GM21619 (cell line): ENCODE results near the gene C20orf96.
"Not testable (repeated sequence)": the region's sequence is repeated elsewhere in the genome, so short reads cannot be mapped to it uniquely, and the experiment has no call there.

ENCODE experiments used
- ATAC-seq: cut with Tn5 transposase; IDR thresholded peaks from one replicate; pipeline ENCODE4 v1.9.1; 2021; ENCODE audit not compliant: unreplicated experiment

C20orf96 gene

DNA sequence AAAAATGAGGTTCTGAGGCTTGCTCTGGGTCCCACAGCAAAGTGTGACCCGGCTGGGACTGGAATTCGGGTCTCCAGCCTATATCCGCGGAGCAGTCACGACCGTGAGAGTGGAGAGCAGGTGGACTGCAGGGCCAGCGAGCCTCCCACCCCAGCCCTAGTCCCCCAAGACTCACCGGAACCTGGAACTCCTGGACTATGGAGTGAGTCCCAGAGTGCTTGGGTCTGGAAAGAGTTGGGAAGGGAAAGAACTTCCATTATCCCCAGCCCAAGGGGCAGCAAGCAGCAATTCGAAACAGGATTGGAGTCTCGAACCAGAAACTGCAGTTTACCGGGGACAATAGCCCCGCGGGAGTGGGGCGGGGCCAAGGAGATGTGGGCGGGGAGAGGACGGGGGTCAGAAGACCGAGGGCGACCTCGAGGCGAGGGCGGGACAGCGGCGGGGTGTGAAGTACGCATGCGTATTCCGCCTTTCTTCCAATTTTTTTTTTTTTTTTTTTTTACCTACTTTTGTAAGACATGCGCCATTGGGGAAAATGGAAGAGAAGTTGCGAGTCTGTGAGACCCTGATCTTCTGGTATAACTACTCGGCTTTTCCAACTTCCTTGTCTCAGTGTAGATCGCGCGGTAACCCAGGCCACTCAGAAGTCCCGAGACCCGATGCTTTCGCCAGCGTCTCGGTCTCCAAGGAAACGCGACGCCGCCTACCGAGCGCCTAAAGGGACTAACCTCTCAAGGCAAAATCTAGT is at the start of gene C20orf96:
Gene C20orf96 (minus strand): TSS at position 667 of the 748 bp plus-strand sequence. CDS start 140 bp downstream, at position 527.
- ATAC-seq, result peak; percentile 74

DNA sequence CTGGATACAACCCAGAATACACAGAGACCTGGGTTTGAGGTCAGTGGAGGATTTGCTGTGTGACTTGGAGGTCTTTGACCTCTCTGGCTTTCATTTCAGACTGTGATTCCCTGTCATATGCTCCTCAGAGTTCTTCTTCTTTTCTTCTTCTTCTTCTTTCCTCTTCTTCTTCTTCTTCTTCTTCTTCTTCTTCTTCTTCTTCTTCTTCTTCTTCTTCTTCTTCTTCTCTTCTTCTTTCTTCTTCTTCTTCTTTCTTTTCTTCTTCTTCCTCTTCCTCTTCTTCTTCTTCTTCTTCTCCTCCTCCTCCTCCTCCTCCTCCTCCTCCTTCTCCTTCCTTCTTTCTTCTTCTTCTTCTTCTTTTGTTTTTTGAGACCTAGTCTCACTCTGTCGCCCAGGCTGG is 45.5 kb upstream of the C20orf96 start:
- not testable (repeated sequence) for ATAC-seq

DNA sequence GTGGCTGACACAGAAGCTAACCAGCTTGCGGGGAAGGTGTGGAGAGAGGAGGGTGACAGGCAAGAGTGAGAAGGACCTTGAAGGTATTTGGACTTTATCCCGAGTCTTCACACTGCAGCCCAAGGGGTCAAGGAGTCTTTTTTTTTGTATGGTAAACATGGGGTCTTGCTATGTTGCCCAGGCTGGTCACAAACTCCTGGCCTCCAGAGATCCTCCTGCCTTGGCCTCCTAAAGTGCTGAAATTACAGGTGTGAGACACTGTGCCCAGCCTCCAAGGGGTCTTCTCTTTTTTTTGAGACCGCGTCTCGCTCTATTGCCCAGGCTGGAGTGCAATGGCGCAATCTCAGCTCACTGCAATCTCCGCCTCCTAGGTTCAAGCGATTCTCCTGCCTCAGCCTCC is 44.0 kb upstream of the C20orf96 start:
- ATAC-seq, result no peak

GRCh38 chr20:330233-331149 is 39.9 kb upstream of the C20orf96 start:
- ATAC-seq, result no peak

GRCh38 chr20:329851-330232 is 39.3 kb upstream of the C20orf96 start:
- ATAC-seq, result no peak

GRCh38 chr20:328975-329695 is 38.6 kb upstream of the C20orf96 start:
- ATAC-seq, result no peak

- ATAC-seq, result no peak
Measured at GRCh38 chr20:328027-328974, 37.8 kb upstream of the C20orf96 start.

DNA sequence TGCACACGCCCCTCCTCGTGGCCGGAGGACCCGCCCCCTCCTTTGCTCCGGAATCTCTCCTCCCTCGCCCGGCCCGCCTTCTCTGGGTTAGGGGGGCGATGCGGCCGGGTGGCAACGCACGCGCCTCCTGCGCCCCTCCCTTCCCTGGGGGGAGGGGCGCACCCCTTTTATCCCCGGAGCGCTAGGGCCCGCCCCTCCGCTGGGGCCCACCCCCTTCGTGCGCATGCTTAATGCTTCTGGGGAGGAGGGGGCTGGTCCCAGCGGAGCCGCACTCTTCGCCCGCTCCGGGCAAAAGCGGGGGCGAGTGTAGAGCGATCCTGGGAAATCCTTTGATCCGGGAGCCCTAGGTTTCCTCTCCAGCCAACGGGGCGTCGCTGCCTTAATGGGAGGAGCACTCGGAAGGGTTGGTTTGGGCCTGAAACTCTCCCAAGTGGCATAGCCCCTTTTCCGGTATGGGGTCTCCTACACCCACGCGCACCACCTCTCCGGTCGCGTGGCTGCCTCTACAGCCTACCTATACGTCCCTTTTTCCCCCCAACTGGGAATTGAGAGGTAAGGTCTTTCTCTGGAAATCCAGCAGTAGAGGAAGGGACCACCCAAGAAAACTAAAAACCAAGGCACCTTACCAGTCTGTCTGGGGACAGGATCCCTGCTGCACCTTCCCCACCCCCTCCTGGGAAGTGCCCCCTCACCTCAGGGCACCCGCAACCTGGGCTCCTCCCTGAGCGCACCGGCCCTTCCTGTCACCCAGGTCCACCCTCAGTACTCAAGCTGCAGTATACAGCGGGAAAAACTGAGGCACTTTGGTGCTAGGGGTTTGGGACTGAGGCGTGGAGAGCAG is 36.9 kb upstream of the C20orf96 start:
- ATAC-seq, result no peak

- no peak for ATAC-seq
Measured at GRCh38 chr20:326645-327185, 36.2 kb upstream of the C20orf96 start.

GRCh38 chr20:325889-326644 is 35.5 kb upstream of the C20orf96 start:
- peak; percentile 5 for ATAC-seq

- peak; percentile 69 for ATAC-seq
Measured at GRCh38 chr20:325045-325888, 34.7 kb upstream of the C20orf96 start, which contains the start of gene SOX12. SOX12 (plus strand) TSS chr20:325552; CDS start chr20:325925, 373 bp downstream.

- ATAC-seq, result peak; percentile 45
Measured at GRCh38 chr20:324177-325044, 33.9 kb upstream of the C20orf96 start.

- ATAC-seq, result no peak
Measured at GRCh38 chr20:316316-317068, 25.9 kb upstream of the C20orf96 start.

GRCh38 chr20:313948-314347 is 23.4 kb upstream of the C20orf96 start:
- no peak for ATAC-seq

DNA sequence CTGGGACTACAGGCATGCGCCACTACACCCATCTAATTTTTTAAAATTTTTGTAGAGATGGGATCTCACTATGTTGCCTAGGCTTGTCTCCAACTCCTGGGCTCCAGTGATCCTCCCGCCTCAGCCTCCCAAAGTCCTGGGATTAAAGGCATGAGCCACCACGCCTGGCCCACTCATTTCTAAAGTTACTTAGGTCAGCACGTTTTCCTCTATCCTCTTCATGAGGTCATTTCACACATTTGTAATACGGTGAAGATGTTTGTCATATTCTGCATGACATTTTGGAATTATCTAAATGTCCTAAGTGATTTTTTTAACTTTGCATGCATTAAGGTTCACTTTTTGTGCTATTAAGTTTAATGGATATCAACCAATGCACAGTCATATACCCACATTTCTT is 22.9 kb upstream of the C20orf96 start:
- no peak for ATAC-seq

DNA sequence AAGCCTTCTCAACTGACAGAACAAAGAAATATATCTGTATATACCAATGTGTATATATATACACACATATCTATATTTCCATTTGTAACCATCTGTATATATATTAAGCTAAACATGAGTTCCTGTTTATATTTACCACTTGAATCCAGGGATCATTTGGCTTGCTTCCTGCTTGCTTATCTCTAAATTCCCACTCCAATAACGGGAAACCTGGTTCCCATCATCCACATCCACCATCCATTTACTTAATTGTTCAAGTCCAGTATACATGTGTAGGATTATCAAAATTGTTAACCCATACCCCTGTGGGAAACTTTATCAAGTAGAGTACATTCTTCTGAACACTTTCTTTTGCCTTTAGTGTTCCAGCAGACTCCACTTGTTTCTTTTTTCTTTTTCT is 22.3 kb upstream of the C20orf96 start:
- no peak for ATAC-seq
